GM21423 (cell line): ENCODE data around the gene CEP290.
"Not testable (repeated sequence)": the region's sequence is repeated elsewhere in the genome, so short reads cannot be mapped to it uniquely, and the experiment has no call there.

ENCODE experiments used
- ATAC-seq: cut with Tn5 transposase; IDR thresholded peaks from one replicate; pipeline ENCODE4 v1.9.1; 2021; ENCODE audit warnings: mild to moderate bottlenecking, moderate library complexity; ENCODE audit not compliant: unreplicated experiment

Gene CEP290

DNA sequence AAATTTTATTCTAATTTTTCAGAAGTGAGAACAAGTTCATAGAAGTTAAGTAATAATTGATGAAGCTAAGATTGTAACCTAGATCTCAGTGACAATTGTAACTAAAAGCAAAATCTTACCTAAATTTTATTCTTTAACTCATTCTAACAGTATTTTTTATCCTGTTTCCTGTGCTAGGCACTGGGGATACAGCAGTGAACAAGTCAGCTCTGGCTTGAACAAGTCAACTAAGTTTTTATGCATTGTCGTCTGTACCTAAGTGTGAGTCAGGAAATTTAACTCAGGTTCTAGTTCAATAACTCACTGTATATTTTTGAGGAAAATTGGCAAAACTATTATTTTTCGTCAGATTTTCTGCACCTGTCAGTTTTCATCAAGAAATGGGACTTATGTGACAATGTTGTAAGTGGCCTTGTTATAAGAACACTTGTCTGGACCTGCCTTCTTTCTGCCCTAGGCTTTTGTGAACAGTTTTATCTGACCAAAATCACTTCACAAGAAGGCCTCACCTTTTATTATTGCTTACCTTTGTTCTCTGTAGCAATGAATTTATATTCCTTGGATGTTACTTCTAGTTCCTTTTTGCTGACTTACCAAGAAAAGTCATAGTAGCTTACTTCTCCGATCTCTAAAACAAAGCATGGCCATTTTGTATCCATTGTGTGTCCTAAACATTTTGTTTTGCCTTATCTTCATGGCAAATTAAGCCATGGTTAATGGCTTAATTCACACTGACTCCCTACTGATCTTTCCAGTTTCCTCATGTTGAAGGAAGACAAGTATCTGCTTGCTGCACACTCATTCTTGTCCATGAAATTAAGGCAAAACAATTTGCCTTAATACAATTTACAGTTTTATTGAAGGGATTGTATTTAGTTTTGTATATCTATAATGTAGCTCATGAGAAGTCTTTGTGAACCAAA is 2.9 kb upstream of the CEP290 start:
- ATAC-seq = no peak

DNA sequence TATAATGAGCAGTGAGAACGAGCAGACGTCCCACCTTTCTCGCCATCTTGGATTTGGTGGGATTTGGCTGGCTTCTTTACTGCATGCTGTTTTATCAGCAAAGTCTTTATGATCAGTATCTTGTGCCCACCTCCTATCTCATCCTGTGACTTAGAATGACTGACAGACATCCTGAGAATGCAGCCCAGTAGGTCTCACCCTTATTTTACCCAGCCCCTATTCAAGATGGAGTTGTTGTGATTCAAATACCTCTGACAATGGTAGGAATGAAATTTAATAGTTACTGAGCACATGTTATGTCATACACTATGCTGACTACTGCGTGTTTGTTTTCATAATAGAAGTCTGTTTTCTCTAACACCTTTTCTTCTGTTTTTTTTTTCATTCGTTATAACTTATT is 2.1 kb upstream of the CEP290 start:
- no peak for ATAC-seq

DNA sequence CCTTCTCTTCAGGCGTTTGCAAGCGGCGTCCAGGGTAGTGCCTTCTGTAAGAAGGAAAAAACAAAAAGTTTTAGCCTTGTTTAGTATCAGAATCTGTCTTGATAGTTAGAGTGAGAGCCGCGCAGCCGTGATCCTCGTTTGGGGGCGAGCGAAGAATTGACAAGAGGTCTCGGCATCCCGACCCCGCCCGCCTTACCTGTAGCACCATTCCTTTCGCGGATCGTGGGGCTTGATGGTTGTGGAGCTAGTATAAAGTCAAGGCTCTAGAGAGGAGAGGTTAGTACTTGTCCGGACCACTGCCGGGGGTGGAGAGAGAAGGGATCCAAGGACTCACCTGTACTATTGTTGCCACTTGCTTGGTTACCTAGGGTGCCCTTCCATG is 713 bp upstream of the CEP290 start:
- ATAC-seq = peak; percentile 1

DNA sequence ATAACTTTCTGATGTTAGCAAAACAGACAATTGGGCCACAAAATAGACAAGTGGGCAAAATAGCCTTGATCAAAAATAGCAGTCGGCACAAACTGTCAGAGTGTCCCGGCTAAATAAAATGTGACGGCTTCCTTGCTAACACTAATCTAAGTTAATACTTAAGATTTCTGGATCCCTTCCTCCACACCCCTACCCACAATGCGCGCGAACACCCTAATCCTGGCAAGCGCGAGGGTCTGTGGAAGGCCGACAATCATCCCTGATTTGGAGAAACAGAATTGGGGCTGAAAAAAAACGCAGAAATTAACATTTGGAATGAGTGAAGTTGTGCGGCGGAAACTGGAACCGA is 489 bp downstream of the CEP290 start:
- ATAC-seq = no peak

DNA sequence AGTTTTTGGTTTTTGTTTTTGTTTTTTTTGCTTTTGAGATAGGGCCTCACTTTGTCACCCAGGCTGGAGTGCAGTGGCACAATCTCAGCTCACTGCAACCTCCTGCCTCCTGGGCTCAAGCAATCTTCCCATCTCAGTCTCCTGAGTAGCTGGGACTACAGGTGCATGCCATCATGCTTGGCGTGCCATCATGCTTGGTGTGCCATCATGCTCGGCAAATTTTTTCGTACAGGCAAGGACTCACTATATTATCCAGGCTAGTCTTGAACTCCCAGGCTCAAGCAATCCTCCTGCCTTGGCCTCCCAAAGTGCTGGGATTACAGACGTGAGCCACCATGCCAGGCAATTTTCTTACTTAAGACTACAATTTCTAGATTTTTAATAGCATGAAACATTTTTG is 2.2 kb downstream of the CEP290 start:
- ATAC-seq = not testable (repeated sequence)

DNA sequence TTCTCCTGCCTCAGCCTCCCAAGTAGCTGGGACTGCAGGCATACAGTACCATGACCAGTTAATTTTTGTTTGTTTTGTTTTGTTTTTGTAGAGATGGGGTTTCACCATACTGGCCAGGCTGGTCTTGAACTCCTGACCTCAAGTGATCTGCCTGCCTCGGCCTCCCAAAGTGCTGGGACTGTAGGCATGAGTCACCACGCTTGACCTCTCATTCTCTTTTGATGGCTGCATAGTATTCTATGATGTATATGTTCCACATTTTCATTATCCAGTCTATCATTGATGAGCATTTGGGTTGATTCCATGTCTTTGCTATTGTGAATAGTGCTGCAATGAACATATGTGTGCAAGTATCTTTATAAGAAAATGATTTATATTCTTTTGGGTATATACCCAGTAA is 8.7 kb downstream of the CEP290 start:
- ATAC-seq = not testable (repeated sequence)

DNA sequence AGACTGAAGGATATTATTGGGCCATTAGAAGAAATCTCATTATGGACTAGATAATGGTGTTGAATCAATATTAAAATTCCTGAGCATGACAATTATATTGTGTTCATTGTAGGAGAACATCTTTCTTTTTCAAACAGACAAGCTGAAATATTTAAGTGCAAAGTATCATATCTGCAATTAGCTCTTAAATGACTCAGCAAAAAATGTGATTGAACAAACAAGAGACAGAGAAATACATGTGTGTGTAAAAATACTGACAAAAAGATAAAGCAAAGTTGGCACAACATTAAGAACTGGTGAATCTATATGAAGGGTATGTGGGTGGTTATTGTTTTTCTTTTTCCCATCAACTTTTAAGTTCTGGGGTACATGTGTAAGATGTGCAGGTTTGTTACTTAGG is 9.5 kb downstream of the CEP290 start:
- no peak for ATAC-seq

DNA sequence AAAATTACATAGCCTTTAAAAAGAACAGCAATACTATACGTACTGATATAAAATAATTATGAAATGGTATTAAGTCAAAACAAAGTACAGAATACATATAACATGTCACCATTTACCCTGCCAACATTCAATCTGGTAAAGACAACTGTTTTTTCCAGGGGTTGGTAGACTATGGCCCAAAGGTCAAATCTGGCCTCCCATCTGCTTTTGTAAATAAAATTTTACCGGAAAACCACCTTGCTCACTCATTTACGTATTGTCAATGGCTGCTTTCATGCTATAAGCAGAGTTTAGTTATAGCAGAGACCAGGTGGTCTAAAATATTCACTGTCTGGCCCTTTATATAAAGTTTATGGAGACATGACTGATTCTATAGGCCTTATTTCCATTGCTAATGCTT is 14.0 kb downstream of the CEP290 start:
- ATAC-seq = no peak

DNA sequence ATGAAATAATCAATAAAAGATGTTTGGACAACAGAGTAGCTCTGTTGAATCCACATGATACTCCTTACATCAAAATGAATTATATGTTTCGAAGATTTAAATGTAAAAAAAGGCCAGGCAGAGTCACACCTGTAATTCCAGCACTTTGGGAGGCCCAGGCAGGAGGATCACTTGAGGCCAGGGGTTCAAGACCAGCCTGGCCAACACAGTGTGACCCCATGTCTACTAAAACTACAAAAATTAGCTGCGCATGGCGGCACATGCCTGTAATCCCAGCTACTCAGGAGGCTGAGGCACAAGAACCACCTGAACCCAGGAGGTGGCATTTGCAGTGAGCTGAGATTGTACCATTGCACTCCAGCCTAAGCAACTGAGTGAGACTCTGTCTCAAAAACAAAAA is 14.8 kb downstream of the CEP290 start:
- ATAC-seq = no peak

DNA sequence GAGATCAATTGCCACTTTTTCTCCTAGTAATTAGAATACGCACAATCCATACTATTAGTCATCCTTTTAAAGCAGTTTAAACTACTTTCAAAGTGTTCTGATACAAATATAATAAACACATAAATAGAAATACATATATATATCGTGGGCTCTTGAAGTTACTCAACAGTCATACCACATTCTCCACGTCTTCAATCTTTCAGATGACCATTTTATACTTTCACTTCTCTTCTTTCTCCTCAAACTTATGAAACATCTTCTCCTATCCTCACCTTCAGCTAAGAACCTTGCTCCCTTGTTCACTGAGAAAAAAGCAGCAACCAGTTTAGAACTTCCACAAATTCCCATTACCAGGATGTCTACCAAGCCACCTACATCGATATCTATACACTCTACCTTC is 19.2 kb downstream of the CEP290 start:
- ATAC-seq = no peak

DNA sequence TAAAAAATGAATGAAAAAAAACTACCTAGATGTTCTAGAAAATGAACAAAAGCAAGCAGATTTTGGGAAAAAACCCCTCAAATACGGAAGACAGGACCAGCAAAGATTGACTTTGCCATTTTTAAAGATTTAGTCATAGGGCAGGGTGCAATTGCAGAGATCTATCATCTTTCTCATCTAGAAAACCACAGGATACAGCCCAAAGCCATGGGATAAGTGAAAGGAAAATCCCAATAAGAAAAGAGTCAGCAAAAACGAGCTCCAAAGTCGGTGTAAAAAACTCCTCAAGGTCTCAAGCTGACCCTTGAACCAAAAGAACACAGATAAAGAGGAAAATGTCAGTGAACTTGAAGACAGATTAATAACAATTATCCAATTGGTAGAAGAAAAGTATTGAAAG is 28.0 kb downstream of the CEP290 start:
- ATAC-seq = no peak

DNA sequence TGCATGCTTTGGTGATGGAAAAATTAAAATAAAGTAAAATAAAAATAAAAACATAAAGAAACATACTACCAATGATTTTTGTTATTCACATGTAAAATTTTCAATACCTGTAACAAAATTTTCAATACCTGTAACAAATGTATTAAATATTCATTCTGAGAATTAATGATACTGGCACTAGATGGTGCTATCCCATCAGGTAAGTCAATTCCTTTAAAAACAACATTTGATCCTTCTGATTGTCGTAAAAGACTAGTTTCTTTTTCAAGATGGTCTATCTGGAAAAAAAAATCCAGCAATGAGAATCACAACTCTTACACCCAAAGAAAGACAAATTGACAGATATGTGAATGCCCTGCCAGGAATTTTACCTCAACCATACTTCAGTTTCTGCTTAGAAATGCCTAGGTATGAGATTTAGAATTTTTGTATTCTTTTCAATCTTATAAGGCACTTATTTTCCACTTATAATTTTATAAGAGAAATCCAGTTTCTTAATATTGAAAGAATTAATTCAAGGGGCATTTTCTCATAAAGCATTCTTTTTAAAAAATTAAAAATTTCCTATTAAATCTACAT is 30.7 kb downstream of the CEP290 start:
- ATAC-seq = no peak

DNA sequence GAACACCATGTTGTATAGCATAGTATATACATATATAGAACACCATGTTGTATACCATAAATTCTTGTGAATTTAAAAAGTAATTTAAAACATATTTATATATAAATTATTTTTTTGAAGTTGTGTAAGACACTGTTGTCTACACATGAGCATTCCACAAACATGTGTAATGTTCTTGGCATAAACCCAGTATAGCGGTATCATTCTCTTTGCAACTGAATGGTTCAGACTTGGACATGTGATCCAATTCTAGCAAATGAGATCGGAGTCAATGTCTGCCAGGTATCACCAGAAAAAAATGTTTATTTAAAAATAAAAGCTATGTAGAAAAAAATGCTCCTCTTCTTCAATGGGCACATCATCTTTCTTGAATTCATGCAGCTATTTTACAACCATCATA is 33.9 kb downstream of the CEP290 start:
- no peak for ATAC-seq

DNA sequence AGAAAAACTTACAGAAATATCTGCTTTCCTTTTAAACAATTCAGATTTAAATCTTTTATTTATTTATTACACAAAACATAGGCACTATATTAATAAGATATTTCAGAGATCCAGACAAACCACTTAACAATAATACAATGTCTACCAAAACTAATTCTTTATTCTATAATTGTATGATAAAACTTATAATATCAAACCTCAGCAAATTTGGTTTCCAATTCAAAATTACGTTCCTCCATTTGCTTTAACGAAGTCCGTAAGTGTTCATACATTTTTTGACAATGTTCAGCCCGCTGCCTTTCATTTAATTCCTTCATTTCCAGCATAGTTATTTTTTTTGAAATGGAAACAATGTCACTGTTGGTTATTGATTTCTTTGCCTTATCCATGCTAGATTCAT is 48.3 kb downstream of the CEP290 start:
- ATAC-seq = no peak

DNA sequence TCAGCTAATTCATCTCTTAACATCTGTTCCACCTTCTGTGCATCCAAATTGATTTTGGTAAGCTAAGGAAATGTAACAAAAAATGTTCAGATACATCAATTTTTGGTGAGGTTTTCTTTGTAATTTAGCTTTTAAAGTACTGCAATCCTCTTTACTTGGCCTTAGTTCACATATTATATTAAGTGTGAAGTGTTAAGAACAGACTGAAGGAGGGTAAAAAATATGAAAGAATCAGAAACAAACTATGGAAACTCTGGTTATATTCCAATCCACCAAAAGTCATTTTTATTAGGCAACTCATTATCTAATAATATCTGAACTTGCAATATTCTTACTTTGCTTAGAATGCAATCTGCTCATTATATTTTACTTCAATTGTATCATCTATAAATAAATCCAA is 49.1 kb downstream of the CEP290 start:
- ATAC-seq = no peak

DNA sequence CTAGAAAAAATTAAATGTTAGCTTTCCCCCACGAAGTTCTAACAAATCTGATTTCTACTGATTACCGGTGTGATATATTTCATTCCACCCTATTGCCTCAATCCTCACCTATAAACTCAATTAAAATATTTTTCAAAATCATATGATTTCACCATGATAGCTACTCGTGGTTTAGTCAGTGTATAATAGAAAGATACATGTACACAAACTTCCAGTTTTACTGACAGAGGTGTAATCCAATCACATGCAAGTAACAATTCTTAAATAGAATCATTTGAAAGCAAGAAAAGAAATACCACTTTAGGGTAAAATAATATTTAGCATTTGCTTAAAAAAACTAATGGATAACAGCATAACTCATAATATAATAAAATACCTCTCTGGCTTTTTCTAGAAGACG is 57.7 kb downstream of the CEP290 start:
- no peak for ATAC-seq

DNA sequence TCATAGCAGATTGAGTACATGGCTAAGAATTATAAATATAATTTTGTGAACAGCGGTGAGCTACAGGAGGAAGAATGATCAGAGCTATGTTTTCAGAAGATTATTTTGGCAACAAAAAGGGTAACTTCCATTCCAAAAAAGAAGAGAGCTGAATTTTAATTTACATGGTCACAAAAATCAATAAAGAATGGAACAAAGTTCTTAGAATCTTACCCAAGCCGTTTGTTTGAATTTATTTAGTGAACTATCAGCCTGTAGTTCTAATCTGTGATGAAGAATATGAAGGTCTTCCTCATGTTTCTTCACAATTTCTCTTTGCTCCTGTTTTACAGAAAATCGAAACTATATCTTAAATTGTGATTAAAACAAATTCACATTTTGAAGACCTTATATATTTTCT is 58.3 kb downstream of the CEP290 start:
- ATAC-seq = no peak

DNA sequence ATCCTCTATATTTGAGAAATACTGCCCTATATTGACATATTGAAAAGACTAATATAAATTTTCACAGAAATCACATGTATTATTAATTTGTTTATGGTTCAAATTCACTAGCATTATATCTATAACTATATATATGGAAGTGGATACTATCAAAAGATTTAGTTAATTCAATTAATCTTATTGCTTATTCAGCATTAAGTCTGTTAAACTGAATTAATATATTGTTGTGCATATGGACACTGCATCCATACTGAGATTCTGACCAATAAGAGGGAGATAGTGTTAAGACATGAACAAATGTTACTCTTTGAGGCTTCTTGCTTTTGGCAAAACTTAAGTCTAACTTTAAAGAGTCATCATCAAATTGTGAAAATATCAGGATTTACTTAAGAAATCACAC is 60.6 kb downstream of the CEP290 start:
- ATAC-seq = no peak

DNA sequence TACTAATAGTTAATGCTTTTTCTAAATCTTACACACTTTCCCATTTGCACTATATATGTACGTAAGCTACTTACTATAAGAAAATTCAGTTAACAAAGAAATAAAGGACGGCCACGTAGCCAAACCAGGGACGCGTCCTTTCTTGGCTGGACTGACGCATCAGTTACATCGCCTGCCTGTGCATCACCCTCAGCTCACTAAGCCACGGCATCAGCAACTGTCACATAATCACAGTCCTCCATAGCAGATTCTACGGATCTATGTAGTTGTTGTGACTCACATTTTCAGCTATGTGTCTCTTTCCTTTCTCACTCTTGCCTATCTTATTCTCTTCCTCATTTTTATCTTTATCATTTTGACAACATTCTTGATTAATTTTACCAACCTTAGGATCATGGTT is 74.6 kb downstream of the CEP290 start:
- ATAC-seq = no peak

DNA sequence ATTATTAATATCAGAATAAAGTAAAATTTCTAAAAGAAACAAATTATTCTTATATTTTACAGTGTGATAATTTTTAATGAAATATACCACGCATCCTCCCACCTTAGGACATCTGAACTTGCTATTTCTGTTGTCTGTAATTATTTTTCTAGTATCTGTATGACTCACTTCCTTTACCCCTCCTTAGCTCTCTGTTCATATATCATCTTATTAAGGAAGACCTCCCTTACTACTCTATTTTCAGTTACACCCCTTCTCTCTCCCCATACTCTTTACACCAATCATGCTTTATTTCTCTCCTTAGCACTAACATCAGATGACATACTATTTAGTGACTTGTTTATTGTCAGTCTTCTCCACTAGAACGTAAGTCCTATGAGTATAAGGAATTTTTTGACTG is 78.5 kb downstream of the CEP290 start:
- ATAC-seq = peak; percentile 95

DNA sequence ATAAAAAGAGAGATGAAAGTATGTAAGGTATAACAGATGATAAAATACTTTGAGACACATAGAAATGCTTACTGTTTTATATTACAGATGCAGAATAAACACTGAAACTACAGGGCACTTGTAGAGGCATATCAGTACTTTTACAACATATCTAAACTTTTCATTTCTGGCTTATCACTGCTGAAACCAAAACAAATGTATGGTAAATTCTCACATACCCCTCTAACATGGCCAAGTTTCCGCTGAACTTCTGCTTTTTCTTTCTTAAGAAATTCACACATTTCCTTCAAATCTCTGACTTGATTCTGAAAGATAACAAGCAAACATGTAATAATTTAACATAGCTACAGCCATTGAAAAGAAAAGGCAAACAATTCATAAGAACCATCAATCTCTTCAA is 79.4 kb downstream of the CEP290 start:
- ATAC-seq = peak; percentile 58

DNA sequence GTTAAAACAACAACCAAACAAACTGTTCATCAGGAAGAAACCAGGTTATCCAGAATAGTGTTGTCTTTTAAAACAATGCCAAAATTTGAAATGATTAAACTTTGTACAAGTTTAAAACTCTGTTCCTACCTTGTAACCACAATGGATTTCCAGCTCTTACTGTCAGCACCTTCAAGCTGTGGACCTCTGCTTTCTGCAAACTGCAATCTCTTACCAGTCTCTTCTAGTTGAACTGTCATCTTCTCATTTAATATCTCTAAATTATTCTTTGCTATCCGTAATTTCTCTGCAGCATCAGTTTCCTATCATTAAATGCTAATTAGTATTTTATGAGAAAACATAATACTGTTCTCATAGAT is 83.2 kb downstream of the CEP290 start:
- ATAC-seq = no peak
